Measurements from ENCODE around the gene EFHD1. TPM values are rescaled to one million over a fixed set of nuclear protein-coding genes. Genes with fewer than 3 reads are reported as not detected.

Gene EFHD1
- total and polyA plus RNA-seq, 9 donors, result 7.0 to 39.6 (median 26.7) TPM

GRCh38 chr2:232613538-232614134, 19.8 kb upstream of the EFHD1 start:
- H3K27me3 ChIP-seq (ENCODE audit: control insufficient read depth, insufficient read depth, low read length), result no peaks in the 10 kb centered on the region
- DNase-seq, result no peak
- 79% methylated on average over 3 of the region's 3 CpGs for WGBS (ENCODE audit: insufficient coverage)
- no peak overlapping the region for H3K4me3 ChIP-seq (ENCODE audit: low read length)
- H3K9me3 ChIP-seq (replicated peaks; ENCODE audit: control insufficient read depth, low read depth, low read length), result no peaks in the 10 kb centered on the region
- no peak overlapping the region for H3K27ac ChIP-seq (ENCODE audit: low read length)
- H3K36me3 ChIP-seq (ENCODE audit: control insufficient read depth, insufficient read depth, low read length), result no peaks in the 10 kb centered on the region
- H3K4me1 ChIP-seq (ENCODE audit: control insufficient read depth, insufficient read depth, low read length), result no peaks in the 10 kb centered on the region

DNA sequence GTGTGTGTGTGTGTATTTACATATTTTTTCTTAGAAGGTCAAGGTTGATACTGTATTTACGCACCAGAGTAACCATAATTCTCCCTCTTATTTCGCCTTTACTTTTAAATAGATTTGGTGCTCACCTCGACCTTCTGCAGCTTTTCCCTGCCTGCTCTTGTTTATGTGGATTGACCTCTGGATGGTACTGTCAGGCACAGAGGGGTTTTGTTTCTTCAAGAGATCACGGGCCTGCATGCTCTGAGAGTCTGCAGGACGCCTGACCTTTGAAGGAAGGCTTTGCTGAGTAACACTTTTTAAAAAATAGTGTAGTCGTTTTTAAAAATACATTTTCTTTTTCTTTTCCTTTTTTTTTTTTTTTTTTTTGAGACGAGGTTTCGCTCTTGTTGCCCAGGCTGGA, 18.1 kb upstream of the EFHD1 start:
- H3K4me1 ChIP-seq (ENCODE audit: control insufficient read depth, insufficient read depth, low read length), result no peaks in the 10 kb centered on the region
- no peak for DNase-seq
- no peaks in the 10 kb centered on the region for H3K36me3 ChIP-seq (ENCODE audit: control insufficient read depth, insufficient read depth, low read length)
- H3K27me3 ChIP-seq (ENCODE audit: control insufficient read depth, insufficient read depth, low read length), result no peaks in the 10 kb centered on the region
- no peaks in the 10 kb centered on the region for H3K9me3 ChIP-seq (replicated peaks; ENCODE audit: control insufficient read depth, low read depth, low read length)
- WGBS (ENCODE audit: insufficient coverage), result no CpG with 5 or more reads among the region's 8 CpGs
- no peak overlapping the region for H3K4me3 ChIP-seq (ENCODE audit: low read length)
- no peak overlapping the region for H3K27ac ChIP-seq (ENCODE audit: low read length)

DNA sequence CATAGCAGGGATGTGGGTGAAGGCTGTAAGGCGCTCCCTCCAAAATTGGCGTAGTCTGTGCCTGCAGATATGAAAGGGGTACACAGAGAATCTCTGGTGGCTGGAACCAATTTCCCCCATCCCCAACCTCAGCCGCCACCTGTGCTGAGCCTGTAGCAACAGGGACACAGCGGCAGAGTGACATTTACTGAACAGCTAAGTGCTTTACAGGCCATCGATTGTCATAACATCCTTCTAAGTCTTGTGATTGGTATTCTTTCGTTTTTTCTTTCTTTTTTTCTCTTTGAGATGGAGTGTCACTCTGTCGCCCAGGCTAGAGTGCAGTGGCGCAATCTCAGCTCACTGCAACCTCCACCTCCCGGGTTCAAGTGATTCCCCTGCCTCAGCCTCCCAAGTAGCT, 12.2 kb upstream of the EFHD1 start:
- Histone ChIP-seq H3K9me3 (replicated peaks; ENCODE audit: control insufficient read depth, low read depth, low read length) (no peaks in the 10 kb centered on the region), H3K27me3 (ENCODE audit: control insufficient read depth, insufficient read depth, low read length) (peaks cover 6% of the 10 kb centered on the region), H3K4me1 (ENCODE audit: control insufficient read depth, insufficient read depth, low read length) (peaks cover 10% of the 10 kb centered on the region), H3K27ac (ENCODE audit: low read length) (no peak overlapping the region), H3K4me3 (ENCODE audit: low read length) (no peak overlapping the region), H3K36me3 (ENCODE audit: control insufficient read depth, insufficient read depth, low read length) (no peaks in the 10 kb centered on the region)
- no peak for DNase-seq
- WGBS (ENCODE audit: insufficient coverage), result 100% methylated on average over 1 of the region's 9 CpGs

GRCh38 chr2:232622563-232622962, 10.8 kb upstream of the EFHD1 start:
- H3K9me3 ChIP-seq (replicated peaks; ENCODE audit: control insufficient read depth, low read depth, low read length), result no peaks in the 10 kb centered on the region
- peaks cover 10% of the 10 kb centered on the region for H3K4me1 ChIP-seq (ENCODE audit: control insufficient read depth, insufficient read depth, low read length)
- no peaks in the 10 kb centered on the region for H3K36me3 ChIP-seq (ENCODE audit: control insufficient read depth, insufficient read depth, low read length)
- no peak overlapping the region for H3K4me3 ChIP-seq (ENCODE audit: low read length)
- no peak overlapping the region for H3K27ac ChIP-seq (ENCODE audit: low read length)
- H3K27me3 ChIP-seq (ENCODE audit: control insufficient read depth, insufficient read depth, low read length), result peaks cover 6% of the 10 kb centered on the region
- no peak for DNase-seq
- WGBS (ENCODE audit: insufficient coverage), result 58% methylated on average over 4 of the region's 7 CpGs

DNA sequence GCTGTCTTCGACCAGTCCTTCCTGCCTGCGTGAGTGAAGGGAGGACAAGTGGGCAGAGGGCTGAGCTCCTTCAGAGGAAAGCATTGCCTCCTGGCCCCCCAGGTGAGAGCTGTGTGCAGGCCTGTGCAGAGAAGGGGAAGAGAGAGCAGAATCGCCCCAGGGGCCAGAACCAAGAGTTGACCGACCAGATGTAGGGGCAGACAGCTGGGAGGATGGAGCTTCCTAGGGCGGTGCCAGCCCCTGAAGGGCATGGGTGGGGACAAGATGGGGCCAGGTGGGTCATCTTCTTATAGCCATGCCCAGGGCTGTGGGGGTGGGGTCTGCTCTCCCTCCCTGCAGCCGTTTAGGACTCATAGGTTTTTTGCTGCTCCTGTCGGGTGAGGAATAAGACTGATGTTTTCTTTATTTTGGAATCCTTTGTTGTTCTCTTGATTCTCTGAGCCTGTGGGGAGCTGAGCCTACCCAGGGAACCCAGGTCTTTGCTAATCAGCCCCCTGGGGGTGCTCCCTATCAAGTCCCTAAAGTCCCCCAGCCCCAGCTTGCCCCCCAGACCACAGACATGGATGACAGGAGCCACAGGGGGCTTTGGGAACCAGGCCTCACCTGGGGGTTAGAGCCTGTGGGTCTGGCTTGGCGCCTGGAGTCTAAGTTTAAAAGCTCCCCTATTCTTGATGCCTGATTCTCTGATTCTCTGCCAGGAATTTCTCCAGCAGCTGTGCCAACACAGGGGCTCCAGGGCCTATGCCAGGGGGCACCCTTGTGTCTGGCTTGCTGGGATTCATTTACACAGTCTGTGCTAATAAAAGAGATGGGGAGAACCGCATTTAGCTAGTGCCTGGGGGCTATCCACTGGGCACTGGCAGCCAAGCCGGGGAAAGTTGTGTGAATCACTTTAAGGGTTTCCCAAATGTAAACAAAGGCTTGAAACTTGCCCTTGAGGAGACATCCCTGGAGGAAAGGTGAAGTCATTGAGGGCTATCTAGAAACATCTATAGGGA, 9.3 kb upstream of the EFHD1 start:
- Histone ChIP-seq H3K4me3 (ENCODE audit: low read length) (no peak overlapping the region), H3K36me3 (ENCODE audit: control insufficient read depth, insufficient read depth, low read length) (no peaks in the 10 kb centered on the region), H3K4me1 (ENCODE audit: control insufficient read depth, insufficient read depth, low read length) (peaks cover 13% of the 10 kb centered on the region), H3K27me3 (ENCODE audit: control insufficient read depth, insufficient read depth, low read length) (peaks cover 6% of the 10 kb centered on the region), H3K9me3 (replicated peaks; ENCODE audit: control insufficient read depth, low read depth, low read length) (no peaks in the 10 kb centered on the region), H3K27ac (ENCODE audit: low read length) (no peak overlapping the region)
- DNase-seq, result peak; percentile 27
- WGBS (ENCODE audit: insufficient coverage), result 67% methylated on average over 6 of the region's 10 CpGs

GRCh38 chr2:232626584-232626983, 6.8 kb upstream of the EFHD1 start:
- WGBS (ENCODE audit: insufficient coverage), result no CpG with 5 or more reads among the region's 1 CpG
- H3K36me3 ChIP-seq (ENCODE audit: control insufficient read depth, insufficient read depth, low read length), result no peaks in the 10 kb centered on the region
- H3K4me1 ChIP-seq (ENCODE audit: control insufficient read depth, insufficient read depth, low read length), result peaks cover 13% of the 10 kb centered on the region
- H3K27me3 ChIP-seq (ENCODE audit: control insufficient read depth, insufficient read depth, low read length), result peaks cover 13% of the 10 kb centered on the region
- no peak for DNase-seq
- H3K9me3 ChIP-seq (replicated peaks; ENCODE audit: control insufficient read depth, low read depth, low read length), result no peaks in the 10 kb centered on the region
- H3K27ac ChIP-seq (ENCODE audit: low read length), result no peak overlapping the region
- H3K4me3 ChIP-seq (ENCODE audit: low read length), result no peak overlapping the region

GRCh38 chr2:232628466-232629128, 4.8 kb upstream of the EFHD1 start:
- peaks cover 19% of the 10 kb centered on the region for H3K4me1 ChIP-seq (ENCODE audit: control insufficient read depth, insufficient read depth, low read length)
- H3K27me3 ChIP-seq (ENCODE audit: control insufficient read depth, insufficient read depth, low read length), result peaks cover 28% of the 10 kb centered on the region
- H3K9me3 ChIP-seq (replicated peaks; ENCODE audit: control insufficient read depth, low read depth, low read length), result no peaks in the 10 kb centered on the region
- peak overlapping the region; percentile 50 for H3K27ac ChIP-seq (ENCODE audit: low read length)
- no peak overlapping the region for H3K4me3 ChIP-seq (ENCODE audit: low read length)
- no peaks in the 10 kb centered on the region for H3K36me3 ChIP-seq (ENCODE audit: control insufficient read depth, insufficient read depth, low read length)
- WGBS (ENCODE audit: insufficient coverage), result 48% methylated on average over 6 of the region's 10 CpGs
- no peak for DNase-seq

- H3K27me3 ChIP-seq (ENCODE audit: control insufficient read depth, insufficient read depth, low read length), result peaks cover 28% of the 10 kb centered on the region
Measured at GRCh38 chr2:232629129-232629475, 4.3 kb upstream of the EFHD1 start.

GRCh38 chr2:232632229-232632903, 1.0 kb upstream of the EFHD1 start:
- H3K4me1 ChIP-seq (ENCODE audit: control insufficient read depth, insufficient read depth, low read length), result peaks cover 21% of the 10 kb centered on the region
- DNase-seq, result no peak
- H3K27ac ChIP-seq (ENCODE audit: low read length), result no peak overlapping the region
- peaks cover 53% of the 10 kb centered on the region for H3K27me3 ChIP-seq (ENCODE audit: control insufficient read depth, insufficient read depth, low read length)
- H3K4me3 ChIP-seq (ENCODE audit: low read length), result peak overlapping the region; percentile 67
- no peaks in the 10 kb centered on the region for H3K9me3 ChIP-seq (replicated peaks; ENCODE audit: control insufficient read depth, low read depth, low read length)
- WGBS (ENCODE audit: insufficient coverage), result 65% methylated on average over 8 of the region's 19 CpGs
- H3K36me3 ChIP-seq (ENCODE audit: control insufficient read depth, insufficient read depth, low read length), result no peaks in the 10 kb centered on the region

More at GRCh38 chr2:232629129-232629475, 4.3 kb upstream of the EFHD1 start:
- Histone ChIP-seq H3K4me1 (ENCODE audit: control insufficient read depth, insufficient read depth, low read length) (peaks cover 18% of the 10 kb centered on the region), H3K9me3 (replicated peaks; ENCODE audit: control insufficient read depth, low read depth, low read length) (no peaks in the 10 kb centered on the region), H3K27ac (ENCODE audit: low read length) (peak overlapping the region; percentile 50), H3K36me3 (ENCODE audit: control insufficient read depth, insufficient read depth, low read length) (no peaks in the 10 kb centered on the region), H3K4me3 (ENCODE audit: low read length) (no peak overlapping the region)
- no CpG with 5 or more reads among the region's 2 CpGs for WGBS (ENCODE audit: insufficient coverage)
- DNase-seq, result peak; percentile 84
